ENCODE results near the gene MAS1L. TPM values are rescaled to one million over a fixed set of nuclear protein-coding genes. Genes with fewer than 3 reads are reported as not detected.

MAS1L gene
- total RNA-seq, 4 donors from 2014 or later, result 0.37 to 0.48 TPM; not detected in 2

GRCh38 chr6:29488874-29489273 lies 1.1 kb upstream of the MAS1L start:
- Histone ChIP-seq H3K36me3 (no peaks in the 10 kb centered on the region), H3K27ac (no peak overlapping the region), H3K27me3 (no peaks in the 10 kb centered on the region), H3K4me3 (no peak overlapping the region), H3K4me1 (no peaks in the 10 kb centered on the region), H3K9me3 (no peaks in the 10 kb centered on the region)
- intact Hi-C loops (cut with DNase I; ENCODE audit: low total_unique reads), result no loop called here
- no peak for TF ChIP-seq CTCF (IDR thresholded peaks at IDR 0.05)
- TF ChIP-seq POLR2A (IDR thresholded peaks at IDR 0.05), result no peak
- DNase-seq, result no peak

- DNase-seq, result no peak
- TF ChIP-seq CTCF (IDR thresholded peaks at IDR 0.05) (no peak), POLR2A (IDR thresholded peaks at IDR 0.05) (no peak)
- no peak overlapping the region for H3K27ac ChIP-seq
These were observed 625 bp downstream of the MAS1L start for GRCh38 chr6:29487131-29487530.

GRCh38 chr6:29486577-29486976 lies 1.2 kb downstream of the MAS1L start:
- Histone ChIP-seq H3K4me1 (no peaks in the 10 kb centered on the region), H3K36me3 (no peaks in the 10 kb centered on the region), H3K27me3 (no peaks in the 10 kb centered on the region), H3K27ac (no peak overlapping the region), H3K9me3 (no peaks in the 10 kb centered on the region), H3K4me3 (no peak overlapping the region)
- DNase-seq, result no peak
- intact Hi-C loops (cut with DNase I; ENCODE audit: low total_unique reads), result no loop called here
- TF ChIP-seq POLR2A (IDR thresholded peaks at IDR 0.05) (no peak), CTCF (IDR thresholded peaks at IDR 0.05) (no peak)

More at GRCh38 chr6:29487131-29487530, 625 bp downstream of the MAS1L start:
- Histone ChIP-seq H3K4me3 (no peak overlapping the region), H3K9me3 (no peaks in the 10 kb centered on the region), H3K36me3 (no peaks in the 10 kb centered on the region), H3K4me1 (no peaks in the 10 kb centered on the region), H3K27me3 (no peaks in the 10 kb centered on the region)
- intact Hi-C loops (cut with DNase I; ENCODE audit: low total_unique reads), result no loop called here

- DNase-seq, result no peak
- H3K36me3 ChIP-seq, result no peaks in the 10 kb centered on the region
- TF ChIP-seq CTCF (IDR thresholded peaks at IDR 0.05), result no peak
- TF ChIP-seq POLR2A (IDR thresholded peaks at IDR 0.05), result no peak
- H3K4me3 ChIP-seq, result no peak overlapping the region
- no peaks in the 10 kb centered on the region for H3K4me1 ChIP-seq
- no peak overlapping the region for H3K27ac ChIP-seq
- no peaks in the 10 kb centered on the region for H3K27me3 ChIP-seq
- intact Hi-C loops (cut with DNase I; ENCODE audit: low total_unique reads), result no loop called here
- no peaks in the 10 kb centered on the region for H3K9me3 ChIP-seq
These were observed 4.0 kb downstream of the MAS1L start for GRCh38 chr6:29483735-29484134.

GRCh38 chr6:29483186-29483585 lies 4.6 kb downstream of the MAS1L start:
- Histone ChIP-seq H3K27me3 (no peaks in the 10 kb centered on the region), H3K36me3 (no peaks in the 10 kb centered on the region), H3K4me3 (no peak overlapping the region), H3K9me3 (no peaks in the 10 kb centered on the region), H3K4me1 (no peaks in the 10 kb centered on the region), H3K27ac (no peak overlapping the region)
- TF ChIP-seq POLR2A (IDR thresholded peaks at IDR 0.05) (no peak), CTCF (IDR thresholded peaks at IDR 0.05) (no peak)
- intact Hi-C loops (cut with DNase I; ENCODE audit: low total_unique reads), result no loop called here
- no peak for DNase-seq
